ENCODE measurements around the gene SLC25A31.

SLC25A31 gene

DNA sequence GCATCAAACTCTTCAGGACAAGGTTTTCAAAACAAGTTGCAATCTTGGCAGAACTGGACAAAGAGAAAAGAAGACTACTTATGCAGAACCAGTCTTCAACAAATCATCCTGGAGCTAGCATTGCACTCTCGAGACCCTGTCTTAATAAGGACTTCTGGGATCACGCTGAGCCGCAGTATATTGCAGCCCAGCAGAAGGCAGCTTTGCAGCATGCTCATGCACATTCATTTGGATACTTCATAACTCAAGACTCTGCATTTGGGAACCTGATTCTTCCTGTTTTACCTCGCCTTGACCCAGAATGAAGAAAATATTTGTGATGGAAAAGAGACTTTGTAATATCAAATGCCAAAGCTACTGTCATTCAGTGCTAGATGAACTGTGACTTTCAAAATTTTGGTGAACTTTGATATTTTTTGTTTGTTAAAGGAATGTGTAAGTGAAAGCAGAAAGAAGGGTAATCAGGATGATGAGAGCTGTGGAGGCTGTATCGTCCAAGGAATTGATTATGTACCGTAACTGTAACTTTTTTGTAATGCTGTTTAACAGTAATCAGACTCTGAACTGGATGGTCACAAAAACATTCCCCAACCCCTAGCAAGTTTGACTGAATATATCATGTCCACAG lies 79.1 kb downstream of the SLC25A31 start:
- Histone ChIP-seq H3K27ac (no peak overlapping the region), H3K4me3 (no peak overlapping the region)
- TF ChIP-seq, protein P1, sequence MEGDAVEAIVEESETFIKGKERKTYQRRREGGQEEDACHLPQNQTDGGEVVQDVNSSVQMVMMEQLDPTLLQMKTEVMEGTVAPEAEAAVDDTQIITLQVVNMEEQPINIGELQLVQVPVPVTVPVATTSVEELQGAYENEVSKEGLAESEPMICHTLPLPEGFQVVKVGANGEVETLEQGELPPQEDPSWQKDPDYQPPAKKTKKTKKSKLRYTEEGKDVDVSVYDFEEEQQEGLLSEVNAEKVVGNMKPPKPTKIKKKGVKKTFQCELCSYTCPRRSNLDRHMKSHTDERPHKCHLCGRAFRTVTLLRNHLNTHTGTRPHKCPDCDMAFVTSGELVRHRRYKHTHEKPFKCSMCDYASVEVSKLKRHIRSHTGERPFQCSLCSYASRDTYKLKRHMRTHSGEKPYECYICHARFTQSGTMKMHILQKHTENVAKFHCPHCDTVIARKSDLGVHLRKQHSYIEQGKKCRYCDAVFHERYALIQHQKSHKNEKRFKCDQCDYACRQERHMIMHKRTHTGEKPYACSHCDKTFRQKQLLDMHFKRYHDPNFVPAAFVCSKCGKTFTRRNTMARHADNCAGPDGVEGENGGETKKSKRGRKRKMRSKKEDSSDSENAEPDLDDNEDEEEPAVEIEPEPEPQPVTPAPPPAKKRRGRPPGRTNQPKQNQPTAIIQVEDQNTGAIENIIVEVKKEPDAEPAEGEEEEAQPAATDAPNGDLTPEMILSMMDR (IDR thresholded peaks at IDR 0.05) = no peak
- DNase-seq (ENCODE audit: low spot score) = no peak

DNA sequence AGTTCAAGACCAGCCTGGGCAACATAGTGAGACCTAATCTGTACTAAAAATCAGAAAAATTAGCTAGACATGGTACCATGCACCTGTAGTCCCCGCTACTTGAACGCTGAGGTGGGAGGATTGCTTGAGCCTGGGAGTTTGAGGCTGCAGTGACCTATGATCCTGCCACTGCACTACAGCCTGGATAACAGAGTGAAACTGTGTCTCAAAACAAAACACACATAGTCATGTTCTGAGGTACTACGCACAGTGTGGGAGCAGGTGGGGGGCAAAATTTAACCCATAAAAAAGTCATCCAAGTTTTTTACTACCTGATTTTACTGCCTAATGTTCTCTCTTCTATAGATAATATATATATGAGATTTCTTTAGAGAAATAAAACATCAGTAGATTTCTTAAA lies 80.4 kb downstream of the SLC25A31 start:
- no peak overlapping the region for H3K4me3 ChIP-seq
- TF ChIP-seq, protein P1 (IDR thresholded peaks at IDR 0.05) = no peak
- no peak overlapping the region for H3K27ac ChIP-seq
- no peak for DNase-seq (ENCODE audit: low spot score)

DNA sequence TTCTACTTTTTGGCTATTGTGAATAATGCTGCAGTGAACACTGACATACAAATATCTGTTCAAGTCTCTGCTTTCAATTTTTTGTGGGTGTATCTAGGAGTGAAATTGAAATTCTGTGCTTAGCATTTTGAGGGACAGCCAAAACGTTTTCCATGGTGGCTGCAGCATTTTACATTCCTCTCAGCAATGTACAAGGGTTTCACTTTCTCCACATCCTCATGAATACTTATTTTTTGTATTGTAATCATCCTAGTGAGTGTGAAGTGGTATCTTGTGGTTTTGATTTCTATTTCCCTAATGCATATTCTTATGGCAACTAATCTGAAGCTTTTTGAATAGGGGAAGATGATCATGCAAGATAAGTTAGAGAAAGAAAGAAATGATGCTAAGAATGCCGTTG lies 92.2 kb downstream of the SLC25A31 start:
- no peak for DNase-seq (ENCODE audit: low spot score)
- no peak overlapping the region for H3K4me3 ChIP-seq
- TF ChIP-seq, protein P1 (IDR thresholded peaks at IDR 0.05) = no peak

More for the DNA sequence above, 92.2 kb downstream of the SLC25A31 start:
- H3K27ac ChIP-seq = no peak overlapping the region
